CD14-positive monocyte (primary cell): ENCODE data around the gene SYNE2. TPM values are rescaled to one million over a fixed set of nuclear protein-coding genes. Genes with fewer than 3 reads are reported as not detected.

Experiments used
- DNase-seq, 3 donors: peaks; one replicate each; pipeline ENCODE4 v3.0.0-alpha.2; 2011 to 2022
- H2AFZ ChIP-seq: 2 replicates; pipeline ENCODE4 v1.6.0; 2012; ENCODE audit warnings: mild to moderate bottlenecking, low read depth, low read length, inconsistent platforms; ENCODE audit not compliant: insufficient read depth, poor library complexity, severe bottlenecking
- H3K27ac ChIP-seq, 2 donors: 1 replicate in 1 of 2; 2 replicates in 1 of 2; pipeline ENCODE4 v1.5.1; 2012 to 2013; ENCODE audit warnings: low read length in 2 of 2, control low read depth in 1 of 2, inconsistent platforms in 1 of 2, low read depth in 1 of 2, mild to moderate bottlenecking in 1 of 2
- H3K27me3 ChIP-seq, 2 donors: one replicate each; pipeline versions ENCODE4 v1.6.0 to v1.6.1; 2011 to 2013; ENCODE audit warnings: low read length in 2 of 2; ENCODE audit not compliant: control insufficient read depth in 2 of 2, insufficient read depth in 2 of 2
- H3K36me3 ChIP-seq, 2 donors: replicated peaks in 1 of 2; 1 replicate in 1 of 2; 2 replicates in 1 of 2; pipeline versions ENCODE4 v1.5.1 to v1.6.1; 2012 to 2013; ENCODE audit warnings: low read length in 2 of 2, control low read depth in 1 of 2, inconsistent platforms in 1 of 2, mild to moderate bottlenecking in 1 of 2; ENCODE audit not compliant: insufficient read depth in 2 of 2, control insufficient read depth in 1 of 2
- H3K4me1 ChIP-seq, 2 donors: 1 replicate in 1 of 2; 2 replicates in 1 of 2; pipeline versions ENCODE4 v1.5.1 to v1.6.1; 2012 to 2013; ENCODE audit warnings: low read length in 2 of 2, control low read depth in 1 of 2, inconsistent platforms in 1 of 2, mild to moderate bottlenecking in 1 of 2, moderate library complexity in 1 of 2; ENCODE audit not compliant: insufficient read depth in 2 of 2, control insufficient read depth in 1 of 2
- H3K4me2 ChIP-seq: replicated peaks from 2 replicates; pipeline ENCODE3; 2012; ENCODE audit warnings: low read length, moderate library complexity, mild to moderate bottlenecking; ENCODE audit not compliant: poor library complexity, severe bottlenecking; ENCODE audit errors: extremely low read depth
- H3K4me3 ChIP-seq, 3 experiments: fragments of 200-600 bp in 1 of 3; sonication (generic) in 1 of 3; replicated peaks in 1 of 3; 1 replicate in 2 of 3; 2 replicates in 1 of 3; pipeline ENCODE4 v1.5.1; 2011 to 2013; ENCODE audit warnings: low read length in 3 of 3, mild to moderate bottlenecking in 3 of 3, control low read depth in 2 of 3, low read depth in 2 of 3, inconsistent platforms in 1 of 3, moderate library complexity in 1 of 3
- H3K79me2 ChIP-seq: 2 replicates; pipeline ENCODE4 v1.6.0; 2012; ENCODE audit warnings: mild to moderate bottlenecking, control low read depth, inconsistent platforms, low read length, moderate library complexity; ENCODE audit not compliant: insufficient read depth
- H3K9ac ChIP-seq: 2 replicates; pipeline ENCODE4 v1.6.0; 2017; ENCODE audit warnings: low read length, mild to moderate bottlenecking; ENCODE audit not compliant: insufficient read depth, poor library complexity, severe bottlenecking
- H3K9me3 ChIP-seq, 2 donors: replicated peaks in 1 of 2; 1 replicate in 1 of 2; 2 replicates in 1 of 2; pipeline versions ENCODE4 v1.5.1 to v1.6.1; 2012 to 2013; ENCODE audit warnings: low read length in 2 of 2, control low read depth in 1 of 2; ENCODE audit not compliant: control insufficient read depth in 1 of 2, insufficient read depth in 1 of 2
- H4K20me1 ChIP-seq: 2 replicates; pipeline ENCODE4 v1.6.0; 2012; ENCODE audit warnings: mild to moderate bottlenecking, low read length, control low read depth, moderate library complexity; ENCODE audit not compliant: insufficient read depth
- H3K27ac Mint-ChIP-seq, 7 donors: one replicate each; pipeline ENCODE4 v1.8.0; 2020; ENCODE audit warnings: mild to moderate bottlenecking in 7 of 7, mixed read lengths in 7 of 7, moderate library complexity in 6 of 7, inconsistent platforms in 2 of 7
- H3K27me3 Mint-ChIP-seq, 3 donors: one replicate each; pipeline ENCODE4 v1.8.0; 2021 to 2022; ENCODE audit warnings: low read depth in 3 of 3, mild to moderate bottlenecking in 3 of 3, mixed read lengths in 3 of 3, moderate library complexity in 3 of 3, inconsistent platforms in 1 of 3
- H3K36me3 Mint-ChIP-seq, 2 donors: one replicate each; pipeline ENCODE4 v1.8.0; 2020; ENCODE audit warnings: mixed read lengths in 2 of 2, inconsistent platforms in 1 of 2, mild to moderate bottlenecking in 1 of 2
- H3K4me1 Mint-ChIP-seq: one replicate; pipeline ENCODE4 v1.8.0; 2020; ENCODE audit warnings: mild to moderate bottlenecking, mixed read lengths
- H3K4me3 Mint-ChIP-seq, 2 donors: one replicate each; pipeline ENCODE4 v1.8.0; 2020; ENCODE audit warnings: mild to moderate bottlenecking in 2 of 2, mixed read lengths in 2 of 2, moderate library complexity in 1 of 2
- H3K9me3 Mint-ChIP-seq, 7 donors: one replicate each; pipeline ENCODE4 v1.8.0; 2020 to 2022; ENCODE audit warnings: mixed read lengths in 7 of 7, mild to moderate bottlenecking in 6 of 7, moderate library complexity in 6 of 7, inconsistent platforms in 2 of 7
- CTCF ChIP-seq: fragments of 200-600 bp; IDR thresholded peaks from one replicate; pipeline ENCODE4 v1.8.0; 2022; ENCODE audit warnings: antibody characterized with exemption, mild to moderate bottlenecking
- WGBS: methylation state at CpG from one replicate; pipeline ENCODE4 v1.1.5; 2013; ENCODE audit warnings: missing lambda C conversion rate; ENCODE audit not compliant: insufficient coverage; 5-methylcytosine and 5-hydroxymethylcytosine counted together
- intact Hi-C, 2 donors: fragments of 100-400 bp; cut with micrococcal nuclease; formaldehyde crosslinking; loops; one replicate each; pipeline versions ENCODE4 v1.15.0 to v1.15.1; 2023
- polyA plus RNA-seq, 3 donors: library from polyadenylated mRNA; depleted of rRNA in 1 of 3; unstranded in 2 of 3; stranded (reverse) in 1 of 3; fragments of 300-500 nt in 2 of 3; fragments of >200 nt in 1 of 3; fragmentation: Illumina TruSeq in 2 of 3; gene quantifications; 1 replicate in 2 of 3; 2 replicates in 1 of 3; pipeline ENCODE4 v1.2.3, GENCODE V29; 2012 to 2021

Gene SYNE2
- polyA plus RNA-seq, 3 donors = 0.06 to 0.46 (median 0.44) TPM

- no peak for DNase-seq
- Mint-ChIP-seq H3K9me3 (no peaks in the 10 kb centered on the region), H3K4me1 (no peaks in the 10 kb centered on the region), H3K4me3 (no peak overlapping the region), H3K36me3 (no peaks in the 10 kb centered on the region), H3K27ac (no peak overlapping the region), H3K27me3 (peaks cover 0 to 4% (median 2%) of the 10 kb centered on the region in 3 donors)
- no peak overlapping the region for H3K9ac ChIP-seq
- no peaks in the 10 kb centered on the region for H3K27me3 ChIP-seq
- TF ChIP-seq CTCF = no peak
- no peaks in the 10 kb centered on the region for H4K20me1 ChIP-seq
- intact Hi-C loops = no loop called here
- no peak overlapping the region for H3K4me3 ChIP-seq
- H2AFZ ChIP-seq = no peak overlapping the region
- no CpG with 5 or more reads among the region's 1 CpG for WGBS
- H3K4me2 ChIP-seq = no peak overlapping the region
- no peaks in the 10 kb centered on the region for H3K79me2 ChIP-seq
- no peaks in the 10 kb centered on the region for H3K9me3 ChIP-seq
- H3K27ac ChIP-seq = no peak overlapping the region
- H3K36me3 ChIP-seq = no peaks in the 10 kb centered on the region
- H3K4me1 ChIP-seq = no peaks in the 10 kb centered on the region
These were observed 238.4 kb downstream of the SYNE2 start for GRCh38 chr14:64091217-64091616.

- H3K4me3 ChIP-seq = no peak overlapping the region
- H2AFZ ChIP-seq = no peak overlapping the region
- intact Hi-C loops = no loop called here
- no peak overlapping the region for H3K4me2 ChIP-seq
- no peaks in the 10 kb centered on the region for H3K9me3 ChIP-seq
- Mint-ChIP-seq H3K27me3 (peaks cover 0 to 3% (median 2%) of the 10 kb centered on the region in 3 donors), H3K4me3 (no peak overlapping the region), H3K36me3 (no peaks in the 10 kb centered on the region), H3K9me3 (no peaks in the 10 kb centered on the region), H3K27ac (no peak overlapping the region), H3K4me1 (no peaks in the 10 kb centered on the region)
- no peak overlapping the region for H3K9ac ChIP-seq
- no CpG with 5 or more reads among the region's 4 CpGs for WGBS
- H3K79me2 ChIP-seq = no peaks in the 10 kb centered on the region
- no peaks in the 10 kb centered on the region for H4K20me1 ChIP-seq
- H3K36me3 ChIP-seq = no peaks in the 10 kb centered on the region
- no peaks in the 10 kb centered on the region for H3K27me3 ChIP-seq
- no peak for TF ChIP-seq CTCF
- no peak overlapping the region for H3K27ac ChIP-seq
- no peak for DNase-seq
- H3K4me1 ChIP-seq = no peaks in the 10 kb centered on the region
These were observed 239.5 kb downstream of the SYNE2 start for GRCh38 chr14:64092338-64092737.
